HepG2 (cell line): Measurements from ENCODE around the gene ZDHHC14. TPM values are rescaled to one million over a fixed set of nuclear protein-coding genes. Genes with fewer than 3 reads are reported as not detected.

ENCODE experiments used
- ATAC-seq: fragments of 200-7000 bp; cut with Tn5 transposase; 3 replicates; pipeline ENCODE4 v1.9.1; 2020; ENCODE audit warnings: mild to moderate bottlenecking, moderate library complexity
- BruUV-seq: library from RNA; stranded (reverse); fragments of 400-500 nt; replicated peaks from 2 replicates; lab custom pipeline; 2021; lab: Mats Ljungman, UMichigan
- CTCF ChIA-PET: fragments of 300-600 bp; formaldehyde crosslinking; extraction: SDS; loops from one replicate; lab custom pipeline; 2021; ENCODE audit warnings: low total read pairs, inconsistent platforms, low intra/inter-chr PET ratio; lab: Yijun Ruan, JAX
- POLR2A ChIA-PET: fragments of 350-600 bp; sonication (Branson Sonifier 250); formaldehyde crosslinking; loops from one replicate; lab custom pipeline; 2020; ENCODE audit warnings: antibody characterized with exemption, inconsistent platforms; lab: Yijun Ruan, JAX
- DNase-seq: peaks from one replicate; pipeline ENCODE4 v3.0.0-alpha.2; 2015; ENCODE audit warnings: low spot score
- FAIRE-seq: peaks from 3 replicates; lab custom pipeline; 2011; peaks lifted over from hg19 to GRCh38; lab: Jason Lieb, UNC
- H2AFZ ChIP-seq: one replicate; pipeline ENCODE4 v1.6.1; 2011; ENCODE audit warnings: low read length, inconsistent platforms
- H3K27ac ChIP-seq: fragments of 300-600 bp; 3 replicates; pipeline ENCODE4 v1.8.0; 2011; ENCODE audit warnings: mixed run types, mild to moderate bottlenecking, mixed read lengths, low read length, inconsistent platforms; ENCODE audit not compliant: insufficient read depth; ENCODE audit errors: extremely low read length
- H3K27me3 ChIP-seq, 2 experiments: fragments of 200-600 bp in 1 of 2; 2 replicates in 1 of 2; 3 replicates in 1 of 2; pipeline versions ENCODE4 v1.6.0 to v1.8.0; 2011; ENCODE audit warnings: low read length in 2 of 2, mild to moderate bottlenecking in 2 of 2, moderate library complexity in 2 of 2, inconsistent platforms in 1 of 2; ENCODE audit not compliant: insufficient read depth in 2 of 2, control insufficient read depth in 1 of 2
- H3K36me3 ChIP-seq, 2 experiments: fragments of 200-600 bp in 1 of 2; replicated peaks in 1 of 2; 2 replicates in 1 of 2; 3 replicates in 1 of 2; pipeline versions ENCODE4 v1.5.1 to v1.8.0; 2011; ENCODE audit warnings: low read length in 2 of 2, inconsistent platforms in 1 of 2; ENCODE audit not compliant: insufficient read depth in 2 of 2, control insufficient read depth in 1 of 2
- H3K4me1 ChIP-seq: 2 replicates; pipeline ENCODE4 v1.5.1; 2012; ENCODE audit warnings: low read length, inconsistent platforms; ENCODE audit not compliant: insufficient read depth
- H3K4me2 ChIP-seq: 2 replicates; pipeline ENCODE4 v1.6.0; 2011; ENCODE audit warnings: low read depth, low read length, inconsistent platforms
- H3K4me3 ChIP-seq, 3 experiments: fragments of 200-600 bp in 1 of 3; sonication (generic), shearing (Covaris generic) in 1 of 3; replicated peaks in 1 of 3; 2 replicates each; pipeline ENCODE4 v1.5.1; 2011 to 2016; ENCODE audit warnings: low read length in 3 of 3, inconsistent platforms in 2 of 3, low read depth in 2 of 3, mild to moderate bottlenecking in 2 of 3, control low read depth in 1 of 3, mixed read lengths in 1 of 3; ENCODE audit not compliant: insufficient read depth in 1 of 3
- H3K79me2 ChIP-seq: one replicate; pipeline ENCODE4 v1.6.1; 2011; ENCODE audit warnings: low read length, inconsistent platforms; ENCODE audit not compliant: insufficient read depth
- H3K9ac ChIP-seq: 2 replicates; pipeline ENCODE4 v1.6.0; 2011; ENCODE audit warnings: mild to moderate bottlenecking, low read depth, low read length, inconsistent platforms; ENCODE audit not compliant: insufficient read depth
- H3K9me3 ChIP-seq: 2 replicates; pipeline ENCODE4 v1.5.1; 2012; ENCODE audit warnings: mild to moderate bottlenecking, low read length
- H4K20me1 ChIP-seq: 2 replicates; pipeline ENCODE4 v1.6.0; 2011; ENCODE audit warnings: inconsistent platforms, mild to moderate bottlenecking, low read length, moderate library complexity; ENCODE audit not compliant: insufficient read depth
- ATF4 ChIP-seq, 2 experiments: fragments of 450-650 bp in 1 of 2; sonication (generic) in 1 of 2; formaldehyde crosslinking; IDR thresholded peaks; 2 replicates each; pipeline versions ENCODE4 v1.5.0 to v1.8.0; 2020 to 2022; ENCODE audit warnings: mild to moderate bottlenecking in 1 of 2, missing genetic modification reagents in 1 of 2
- CEBPG ChIP-seq: IDR thresholded peaks from 2 replicates; pipeline ENCODE4 v1.6.1; 2016
- JUN ChIP-seq: sonication (generic); formaldehyde crosslinking; IDR thresholded peaks from 2 replicates; pipeline ENCODE4 v1.4.0; 2020; ENCODE audit warnings: mild to moderate bottlenecking, missing genetic modification reagents
- KDM2A ChIP-seq: sonication (generic); formaldehyde crosslinking; IDR thresholded peaks from 2 replicates; pipeline ENCODE4 v1.4.0; 2020; ENCODE audit warnings: low read depth, missing genetic modification reagents, borderline replicate concordance
- KLF9 ChIP-seq: IDR thresholded peaks from 2 replicates; pipeline ENCODE4 v1.6.1; 2016; ENCODE audit warnings: low read depth
- MYC ChIP-seq: sonication (generic); formaldehyde crosslinking; IDR thresholded peaks from 2 replicates; pipeline ENCODE4 v1.9.0; 2021; ENCODE audit warnings: missing genetic modification reagents, borderline replicate concordance
- RFX1 ChIP-seq: fragments of 450-650 bp; IDR thresholded peaks from 2 replicates; pipeline ENCODE4 v1.6.1; 2017
- SIX4 ChIP-seq: sonication (generic); formaldehyde crosslinking; IDR thresholded peaks from 2 replicates; pipeline ENCODE4 v1.4.0; 2020; ENCODE audit warnings: missing genetic modification reagents
- STAT5B ChIP-seq: sonication (generic); formaldehyde crosslinking; IDR thresholded peaks from 2 replicates; pipeline ENCODE4 v1.4.0; 2020; ENCODE audit warnings: missing genetic modification reagents
- TBL1XR1 ChIP-seq: fragments of 150-350 bp; IDR thresholded peaks from 2 replicates; pipeline ENCODE4 v1.6.1; 2014; ENCODE audit warnings: borderline replicate concordance, low read length; ENCODE audit not compliant: partially characterized antibody
- ZNF674 ChIP-seq: sonication (generic); formaldehyde crosslinking; IDR thresholded peaks from 2 replicates; pipeline ENCODE4 v1.5.0; 2020; ENCODE audit warnings: low read depth, mild to moderate bottlenecking, missing genetic modification reagents
- WGBS: methylation state at CpG from one replicate; pipeline ENCODE4 v1.1.6; 2017; ENCODE audit warnings: low lambda C conversion rate; 5-methylcytosine and 5-hydroxymethylcytosine counted together
- in situ Hi-C: cut with HindIII; loops from 2 replicates; pipeline ENCODE4 v1.10.0; 2017; ENCODE audit warnings: low pct_unique_long_range_greater_than_20kb; ENCODE audit not compliant: extremely low pct_ligation_motif_present
- intact Hi-C: fragments of 100-400 bp; cut with micrococcal nuclease; formaldehyde crosslinking; loops from one replicate; pipeline ENCODE4 v1.10.0; 2022; ENCODE audit not compliant: unreplicated experiment
- polyA plus RNA-seq, 8 experiments: library from polyadenylated mRNA; depleted of rRNA in 3 of 8; stranded (reverse) in 7 of 8; unstranded in 1 of 8; fragments of >200 nt; fragmentation: Illumina TruSeq in 4 of 8; extraction: Trizol in 4 of 8; gene quantifications; 2 replicates each; pipeline versions ENCODE4 v1.2.1 to v1.2.3, GENCODE V29; 2011 to 2016; ENCODE audit warnings: low read depth in 4 of 8, missing spikeins in 1 of 8, mixed read lengths in 1 of 8; ENCODE audit not compliant: insufficient read depth in 1 of 8
- total RNA-seq, 5 experiments: library from RNA; depleted of rRNA; stranded (reverse); fragments of >200 nt; fragmentation: Illumina TruSeq; extraction: Trizol; gene quantifications; 2 replicates each; pipeline ENCODE4 v1.2.3, GENCODE V29; 2016; ENCODE audit warnings: low read depth in 1 of 5
- TF ChIP-seq, protein P1 (sequence below): sonication (generic); formaldehyde crosslinking; IDR thresholded peaks from 2 replicates; pipeline ENCODE4 v1.4.0; 2020; ENCODE audit warnings: mild to moderate bottlenecking, missing genetic modification reagents
- TF ChIP-seq, protein P2 (sequence below): sonication (generic); formaldehyde crosslinking; IDR thresholded peaks from 2 replicates; pipeline ENCODE4 v1.9.0; 2021; ENCODE audit warnings: missing genetic modification reagents, borderline replicate concordance

ZDHHC14 gene
- total and polyA plus RNA-seq, 2 of the 13 experiments (the other 11 are each of a cell fraction or from before 2014, with no cell fraction given): 3.7 to 9.5 TPM

- TF ChIP-seq, protein P1, sequence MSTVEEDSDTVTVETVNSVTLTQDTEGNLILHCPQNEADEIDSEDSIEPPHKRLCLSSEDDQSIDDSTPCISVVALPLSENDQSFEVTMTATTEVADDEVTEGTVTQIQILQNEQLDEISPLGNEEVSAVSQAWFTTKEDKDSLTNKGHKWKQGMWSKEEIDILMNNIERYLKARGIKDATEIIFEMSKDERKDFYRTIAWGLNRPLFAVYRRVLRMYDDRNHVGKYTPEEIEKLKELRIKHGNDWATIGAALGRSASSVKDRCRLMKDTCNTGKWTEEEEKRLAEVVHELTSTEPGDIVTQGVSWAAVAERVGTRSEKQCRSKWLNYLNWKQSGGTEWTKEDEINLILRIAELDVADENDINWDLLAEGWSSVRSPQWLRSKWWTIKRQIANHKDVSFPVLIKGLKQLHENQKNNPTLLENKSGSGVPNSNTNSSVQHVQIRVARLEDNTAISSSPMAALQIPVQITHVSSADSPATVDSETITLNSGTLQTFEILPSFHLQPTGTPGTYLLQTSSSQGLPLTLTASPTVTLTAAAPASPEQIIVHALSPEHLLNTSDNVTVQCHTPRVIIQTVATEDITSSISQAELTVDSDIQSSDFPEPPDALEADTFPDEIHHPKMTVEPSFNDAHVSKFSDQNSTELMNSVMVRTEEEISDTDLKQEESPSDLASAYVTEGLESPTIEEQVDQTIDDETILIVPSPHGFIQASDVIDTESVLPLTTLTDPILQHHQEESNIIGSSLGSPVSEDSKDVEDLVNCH (CRISPR knock-in tag): no peak
- TF ChIP-seq KLF9: no peak
- no peak for TF ChIP-seq RFX1
- TF ChIP-seq ZNF674 (CRISPR knock-in tag): no peak
Observed at GRCh38 chr6:157376706-157377230, 4.2 kb upstream of the ZDHHC14 start (continued).

DNA sequence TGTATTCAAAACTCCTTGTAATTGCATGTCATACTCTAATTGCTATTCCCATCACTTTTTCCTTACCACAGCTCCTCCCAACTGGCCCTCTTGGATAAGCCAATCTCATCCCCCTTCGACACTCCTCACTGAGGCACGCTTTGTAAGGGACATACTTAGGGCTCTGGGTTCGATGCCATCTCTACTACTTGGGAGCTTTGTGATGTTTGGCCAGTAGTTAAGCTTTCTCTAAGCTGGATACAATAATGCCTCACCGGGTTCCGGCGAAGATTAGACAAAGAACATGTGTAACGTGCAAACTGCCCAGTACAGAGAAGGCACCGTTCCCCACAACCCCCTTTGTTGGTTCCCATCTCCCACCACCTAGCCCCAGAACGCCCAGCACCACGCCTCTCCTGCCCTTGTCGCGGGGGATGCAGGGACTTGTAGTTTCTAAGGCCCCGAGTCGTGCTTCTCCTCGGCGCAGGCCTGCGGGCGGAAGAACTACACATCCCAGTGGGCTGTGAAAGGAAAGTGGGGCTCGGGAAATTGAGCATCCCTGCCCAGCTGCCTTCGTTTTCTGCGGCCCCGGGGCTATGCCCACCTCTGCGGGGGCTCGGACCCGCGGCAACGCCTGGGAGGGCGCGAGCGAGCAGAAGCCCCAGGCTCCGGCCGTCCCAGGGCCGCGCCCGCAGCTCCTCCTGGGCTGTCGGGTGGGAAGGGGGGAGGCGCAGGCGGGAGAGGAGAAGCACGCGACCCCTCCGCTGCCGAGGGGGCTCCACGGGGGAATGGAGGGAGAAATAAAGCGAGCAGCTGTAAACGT lies 1.1 kb upstream of the ZDHHC14 start:
- Histone ChIP-seq H2AFZ (peak overlapping the region; percentile 79), H3K4me2 (peak overlapping the region; percentile 95), H3K79me2 (peaks cover 17% of the 10 kb centered on the region), H3K36me3 (no peaks in the 10 kb centered on the region), H3K4me1 (peaks cover 47% of the 10 kb centered on the region), H3K27ac (peak overlapping the region; percentile 56), H3K9me3 (no peaks in the 10 kb centered on the region), H3K27me3 (no peaks in the 10 kb centered on the region; a peak in 1 of 5 replicates), H3K9ac (peak overlapping the region; percentile 77), H3K4me3 (peak overlapping the region; percentile 91 to 95 (median 92)), H4K20me1 (peaks cover 4% of the 10 kb centered on the region; the same call in 1 of the 2 replicates)
- intact Hi-C loops (loop anchor here (2.0 to 5.0 kb wide), 4 partner anchors 52 to 151 kb away; no protein-coding TSS in a partner anchor), in situ Hi-C loops (no loop called here)
- CTCF ChIA-PET: no interaction called here
- peak; percentile 90 for DNase-seq
- under 1% methylated on average over 41 of the region's 45 CpGs for WGBS
- POLR2A ChIA-PET: interaction anchor here (1.0 to 3.7 kb wide), 10 partner anchors 55 to 159 kb away, joined by 3 to 35 read pairs (median 6); partner anchors contain the start of gene TMEM242
- TSS peak; percentile 66 for BruUV-seq
- FAIRE-seq: peak; percentile 63
- ATAC-seq: peak; percentile 94
- TF ChIP-seq SIX4 (CRISPR knock-in tag): no peak; the same call in 1 of the 2 replicates
- peak in 1 of 2 experiments; percentile 50; a peak in 1 of 4 replicates for TF ChIP-seq ATF4 (CRISPR knock-in tag; IDR thresholded peaks at IDR 0.05)
- TF ChIP-seq MYC: peak; percentile 76; the same call in 1 of the 2 replicates
- TF ChIP-seq JUN (CRISPR knock-in tag): no peak
- TF ChIP-seq, protein P2, sequence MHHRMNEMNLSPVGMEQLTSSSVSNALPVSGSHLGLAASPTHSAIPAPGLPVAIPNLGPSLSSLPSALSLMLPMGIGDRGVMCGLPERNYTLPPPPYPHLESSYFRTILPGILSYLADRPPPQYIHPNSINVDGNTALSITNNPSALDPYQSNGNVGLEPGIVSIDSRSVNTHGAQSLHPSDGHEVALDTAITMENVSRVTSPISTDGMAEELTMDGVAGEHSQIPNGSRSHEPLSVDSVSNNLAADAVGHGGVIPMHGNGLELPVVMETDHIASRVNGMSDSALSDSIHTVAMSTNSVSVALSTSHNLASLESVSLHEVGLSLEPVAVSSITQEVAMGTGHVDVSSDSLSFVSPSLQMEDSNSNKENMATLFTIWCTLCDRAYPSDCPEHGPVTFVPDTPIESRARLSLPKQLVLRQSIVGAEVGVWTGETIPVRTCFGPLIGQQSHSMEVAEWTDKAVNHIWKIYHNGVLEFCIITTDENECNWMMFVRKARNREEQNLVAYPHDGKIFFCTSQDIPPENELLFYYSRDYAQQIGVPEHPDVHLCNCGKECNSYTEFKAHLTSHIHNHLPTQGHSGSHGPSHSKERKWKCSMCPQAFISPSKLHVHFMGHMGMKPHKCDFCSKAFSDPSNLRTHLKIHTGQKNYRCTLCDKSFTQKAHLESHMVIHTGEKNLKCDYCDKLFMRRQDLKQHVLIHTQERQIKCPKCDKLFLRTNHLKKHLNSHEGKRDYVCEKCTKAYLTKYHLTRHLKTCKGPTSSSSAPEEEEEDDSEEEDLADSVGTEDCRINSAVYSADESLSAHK (CRISPR knock-in tag): 0 out of 2 replicates have a peak, but pooled peaks have one; percentile 18
- no peak for TF ChIP-seq STAT5B (CRISPR knock-in tag)
- peak; percentile 85 for TF ChIP-seq KDM2A (CRISPR knock-in tag)
- TF ChIP-seq CEBPG (CRISPR knock-in tag): peak; percentile 13; the same call in 1 of the 2 replicates
- TF ChIP-seq TBL1XR1: peak; percentile 46
